CD4-positive, CD25-positive, alpha-beta regulatory T cell (primary cell): Measurements from ENCODE around the gene SLC9A4. TPM values are rescaled to one million over a fixed set of nuclear protein-coding genes. Genes with fewer than 3 reads are reported as not detected.

Experiments
- ATAC-seq, 2 donors: fragments of 150-1000 bp; cut with Tn5 transposase; one replicate each; pipeline ENCODE4 v1.10.0; 2021; ENCODE audit warnings: low read depth in 2 of 2, moderate number of reproducible peaks in 2 of 2, moderate library complexity in 1 of 2
- DNase-seq, 3 donors: peaks; one replicate each; pipeline versions ENCODE4 v3.0.0 to v3.0.0-alpha.2; 2012 to 2022; ENCODE audit warnings: mixed read lengths in 1 of 3
- H3K27ac ChIP-seq: one replicate; pipeline ENCODE4 v1.7.0; 2013; ENCODE audit warnings: mild to moderate bottlenecking, low read length; ENCODE audit not compliant: insufficient read depth, poor library complexity, severe bottlenecking
- H3K27me3 ChIP-seq: one replicate; pipeline ENCODE4 v1.7.0; 2013; ENCODE audit warnings: low read length; ENCODE audit not compliant: control insufficient read depth, insufficient read depth
- H3K36me3 ChIP-seq: one replicate; pipeline ENCODE4 v1.7.0; 2013; ENCODE audit warnings: mild to moderate bottlenecking, low read length, moderate library complexity; ENCODE audit not compliant: control insufficient read depth, insufficient read depth
- H3K4me1 ChIP-seq: 2 replicates; pipeline ENCODE4 v1.7.0; 2013; ENCODE audit warnings: mild to moderate bottlenecking, low read length; ENCODE audit not compliant: insufficient read depth, control insufficient read depth, poor library complexity, severe bottlenecking
- H3K4me3 ChIP-seq: one replicate; pipeline ENCODE4 v1.7.0; 2013; ENCODE audit warnings: low read depth, mild to moderate bottlenecking, low read length, moderate library complexity
- H3K9me3 ChIP-seq, 2 experiments: 1 replicate in 1 of 2; 2 replicates in 1 of 2; pipeline ENCODE4 v1.7.0; 2013; ENCODE audit warnings: low read length in 2 of 2, mild to moderate bottlenecking in 1 of 2, moderate library complexity in 1 of 2; ENCODE audit not compliant: control insufficient read depth in 2 of 2
- H3K27ac Mint-ChIP-seq, 3 donors: one replicate each; pipeline ENCODE4 v1.8.0; 2020 to 2022; ENCODE audit warnings: mild to moderate bottlenecking in 3 of 3, mixed read lengths in 3 of 3, moderate library complexity in 2 of 3
- H3K27me3 Mint-ChIP-seq: one replicate; pipeline ENCODE4 v1.8.0; 2022; ENCODE audit warnings: mild to moderate bottlenecking, mixed read lengths
- H3K36me3 Mint-ChIP-seq: one replicate; pipeline ENCODE4 v1.8.0; 2020; ENCODE audit warnings: mixed read lengths
- H3K4me1 Mint-ChIP-seq, 4 donors: one replicate each; pipeline ENCODE4 v1.8.0; 2020 to 2022; ENCODE audit warnings: mixed read lengths in 4 of 4, mild to moderate bottlenecking in 1 of 4
- H3K4me3 Mint-ChIP-seq, 4 donors: one replicate each; pipeline ENCODE4 v1.8.0; 2020 to 2022; ENCODE audit warnings: mild to moderate bottlenecking in 4 of 4, mixed read lengths in 4 of 4, moderate library complexity in 3 of 4
- H3K9me3 Mint-ChIP-seq, 7 donors: one replicate each; pipeline ENCODE4 v1.8.0; 2020 to 2022; ENCODE audit warnings: mixed read lengths in 7 of 7, mild to moderate bottlenecking in 3 of 7, moderate library complexity in 2 of 7
- polyA plus RNA-seq, 4 donors: library from polyadenylated mRNA; unstranded; fragments of 300-500 nt; fragmentation: Illumina TruSeq; gene quantifications; one replicate each; pipeline ENCODE4 v1.2.3, GENCODE V29; 2021
- total RNA-seq: library from RNA; stranded (reverse); gene quantifications from one replicate; pipeline ENCODE4 v1.2.3, GENCODE V29; 2022

Gene SLC9A4
- total and polyA plus RNA-seq, 5 donors from 2014 or later: not detected

DNA sequence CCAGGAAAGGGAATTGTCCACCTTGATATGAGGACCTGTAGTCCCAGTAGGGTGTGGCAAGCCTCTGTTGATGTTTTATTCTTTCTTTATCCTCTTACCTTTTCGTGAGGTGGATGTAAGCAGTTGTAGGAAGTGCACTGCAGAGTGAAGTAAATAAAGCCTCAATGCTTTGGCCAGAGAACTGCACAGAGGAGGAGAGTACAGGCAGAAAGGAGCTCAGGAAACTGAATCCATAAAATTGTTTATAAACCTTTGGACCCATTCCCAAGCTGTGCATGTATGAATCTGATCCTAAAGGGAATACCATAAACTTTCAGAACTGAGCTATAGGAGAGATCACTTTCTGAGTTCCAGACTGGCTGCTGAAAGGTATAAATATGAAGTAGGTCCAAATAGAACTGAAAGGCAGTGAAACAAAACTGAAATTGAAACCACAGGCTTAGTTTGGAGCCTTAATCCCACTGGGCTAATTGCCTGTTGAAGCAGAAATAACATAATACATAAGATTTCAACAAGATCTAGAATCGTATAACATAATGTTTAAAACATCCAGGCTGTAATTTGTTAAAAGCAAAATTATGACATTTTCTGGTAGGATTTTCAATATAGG is 17.9 kb upstream of the SLC9A4 start:
- Histone ChIP-seq H3K4me1 (no peaks in the 10 kb centered on the region), H3K27ac (no peak overlapping the region), H3K4me3 (no peak overlapping the region), H3K27me3 (peaks cover 7% of the 10 kb centered on the region), H3K36me3 (no peaks in the 10 kb centered on the region), H3K9me3 (peaks cover 0 to 4% of the 10 kb centered on the region in 2 experiments)
- peaks cover 25% of the 10 kb centered on the region for H3K27me3 Mint-ChIP-seq
- no peaks in the 10 kb centered on the region for H3K4me1 Mint-ChIP-seq
- DNase-seq: no peak
- no peaks in the 10 kb centered on the region for H3K9me3 Mint-ChIP-seq
- no peak overlapping the region for H3K4me3 Mint-ChIP-seq
- no peak overlapping the region for H3K27ac Mint-ChIP-seq
- ATAC-seq: no peak
- no peaks in the 10 kb centered on the region for H3K36me3 Mint-ChIP-seq

DNA sequence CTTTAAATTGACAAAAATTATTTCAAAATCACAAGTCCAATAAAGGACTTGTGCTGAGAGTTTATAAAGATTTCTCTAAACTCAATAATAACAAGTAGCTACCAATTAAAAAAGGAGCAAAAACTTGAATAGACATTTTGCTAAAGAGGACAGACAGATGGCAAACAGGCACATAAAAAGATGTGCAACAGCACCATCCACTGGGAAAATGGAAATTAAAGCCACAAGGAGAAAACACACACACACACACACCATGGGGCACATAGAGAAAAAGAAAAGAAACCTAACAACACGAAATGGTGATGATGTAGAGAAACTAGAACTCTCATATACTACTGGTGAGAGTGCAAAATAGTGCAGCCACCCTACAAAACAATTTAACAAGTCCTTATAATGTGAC is 12.6 kb upstream of the SLC9A4 start:
- no peaks in the 10 kb centered on the region for H3K36me3 Mint-ChIP-seq
- no peak for ATAC-seq

GRCh38 chr2:102461188-102461587 is 11.8 kb upstream of the SLC9A4 start:
- Mint-ChIP-seq H3K4me3 (no peak overlapping the region), H3K27me3 (peaks cover 25% of the 10 kb centered on the region), H3K27ac (no peak overlapping the region), H3K4me1 (no peaks in the 10 kb centered on the region), H3K9me3 (peaks cover 0 to 6% (median 0%) of the 10 kb centered on the region in 7 donors), H3K36me3 (no peaks in the 10 kb centered on the region)
- Histone ChIP-seq H3K36me3 (no peaks in the 10 kb centered on the region), H3K27me3 (peaks cover 14% of the 10 kb centered on the region), H3K4me1 (no peaks in the 10 kb centered on the region), H3K9me3 (no peaks in the 10 kb centered on the region), H3K27ac (no peak overlapping the region), H3K4me3 (no peak overlapping the region)
- no peak for DNase-seq
- no peak for ATAC-seq

More for the DNA sequence above, 12.6 kb upstream of the SLC9A4 start:
- H3K4me3 Mint-ChIP-seq: no peak overlapping the region
- H3K9me3 Mint-ChIP-seq: peaks cover 0 to 6% (median 0%) of the 10 kb centered on the region in 7 donors
- H3K4me3 ChIP-seq: no peak overlapping the region
- peaks cover 0 to 4% of the 10 kb centered on the region in 2 experiments for H3K9me3 ChIP-seq
- peaks cover 19% of the 10 kb centered on the region for H3K27me3 ChIP-seq
- H3K27ac ChIP-seq: no peak overlapping the region
- H3K36me3 ChIP-seq: no peaks in the 10 kb centered on the region
- H3K4me1 ChIP-seq: no peaks in the 10 kb centered on the region
- DNase-seq: no peak
- no peak overlapping the region for H3K27ac Mint-ChIP-seq
- H3K4me1 Mint-ChIP-seq: no peaks in the 10 kb centered on the region
- H3K27me3 Mint-ChIP-seq: peaks cover 24% of the 10 kb centered on the region

DNA sequence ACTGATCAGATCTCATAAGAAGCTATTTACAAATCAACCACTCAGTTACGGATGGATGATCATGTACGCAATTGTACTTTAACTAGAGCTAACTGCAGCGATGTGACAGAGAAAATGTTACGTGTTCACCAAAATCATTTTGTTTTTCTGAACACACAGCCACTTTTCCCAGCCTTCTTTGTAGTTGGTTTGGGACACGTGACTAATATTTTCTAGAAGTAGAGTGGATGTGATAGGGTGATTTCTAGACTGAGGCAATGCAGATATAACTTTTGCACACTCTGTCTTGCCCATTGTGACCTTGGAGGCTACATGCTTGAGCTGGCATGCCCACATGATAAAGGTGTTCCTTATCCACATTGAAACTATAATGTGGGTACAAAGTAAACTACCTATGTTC is 9.9 kb upstream of the SLC9A4 start:
- Histone ChIP-seq H3K9me3 (no peaks in the 10 kb centered on the region), H3K4me1 (no peaks in the 10 kb centered on the region), H3K4me3 (no peak overlapping the region), H3K27ac (no peak overlapping the region), H3K36me3 (no peaks in the 10 kb centered on the region), H3K27me3 (peaks cover 18% of the 10 kb centered on the region)
- Mint-ChIP-seq H3K27me3 (peaks cover 18% of the 10 kb centered on the region), H3K36me3 (no peaks in the 10 kb centered on the region), H3K4me1 (no peaks in the 10 kb centered on the region), H3K27ac (no peak overlapping the region), H3K4me3 (no peak overlapping the region), H3K9me3 (peaks cover 0 to 9% (median 0%) of the 10 kb centered on the region in 7 donors)
- ATAC-seq (no peak), DNase-seq (no peak)

- no peak overlapping the region for H3K27ac ChIP-seq
- Mint-ChIP-seq H3K4me3 (no peak overlapping the region), H3K27me3 (peaks cover 23% of the 10 kb centered on the region), H3K36me3 (no peaks in the 10 kb centered on the region), H3K27ac (no peak overlapping the region), H3K4me1 (no peaks in the 10 kb centered on the region), H3K9me3 (peaks cover 0 to 17% (median 6%) of the 10 kb centered on the region in 7 donors)
- H3K27me3 ChIP-seq: peaks cover 36% of the 10 kb centered on the region
- peaks cover 3 to 13% of the 10 kb centered on the region in 2 experiments for H3K9me3 ChIP-seq
- DNase-seq: no peak
- H3K4me3 ChIP-seq: no peak overlapping the region
- no peaks in the 10 kb centered on the region for H3K36me3 ChIP-seq
- no peaks in the 10 kb centered on the region for H3K4me1 ChIP-seq
- no peak for ATAC-seq
Observed at GRCh38 chr2:102470168-102470567, 2.9 kb upstream of the SLC9A4 start.

GRCh38 chr2:102473631-102474030 is 605 bp downstream of the SLC9A4 start:
- no peak overlapping the region for H3K27ac ChIP-seq
- H3K36me3 ChIP-seq: no peaks in the 10 kb centered on the region
- H3K9me3 ChIP-seq: peaks cover 3 to 13% of the 10 kb centered on the region in 2 experiments
- ATAC-seq: no peak
- no peaks in the 10 kb centered on the region for H3K4me1 Mint-ChIP-seq
- peaks cover 39% of the 10 kb centered on the region for H3K27me3 ChIP-seq
- no peak overlapping the region for H3K4me3 ChIP-seq
- H3K27me3 Mint-ChIP-seq: peaks cover 20% of the 10 kb centered on the region
- H3K27ac Mint-ChIP-seq: no peak overlapping the region
- H3K9me3 Mint-ChIP-seq: peaks cover 0 to 12% (median 6%) of the 10 kb centered on the region in 7 donors
- no peaks in the 10 kb centered on the region for H3K4me1 ChIP-seq
- no peak for DNase-seq
- H3K36me3 Mint-ChIP-seq: no peaks in the 10 kb centered on the region
- H3K4me3 Mint-ChIP-seq: no peak overlapping the region

DNA sequence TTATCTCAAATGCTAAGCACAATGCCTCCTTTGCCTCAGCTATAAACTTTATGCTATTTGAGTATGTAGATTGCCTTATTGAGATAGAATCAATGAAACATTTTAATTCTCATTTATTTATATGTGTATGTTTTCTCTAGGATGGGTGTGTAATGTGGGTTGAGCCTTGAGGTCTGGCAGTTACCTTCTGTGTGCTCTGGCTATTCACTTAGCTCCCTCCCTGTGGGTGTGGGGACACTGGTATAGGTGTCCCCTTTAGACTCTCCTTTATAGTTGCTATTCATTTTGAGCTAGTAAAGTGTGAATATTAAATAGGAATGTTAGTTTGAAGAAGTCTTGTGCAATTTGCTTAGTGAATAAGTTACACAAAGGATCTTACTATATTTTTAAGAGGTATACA is 1.8 kb downstream of the SLC9A4 start:
- H3K9me3 ChIP-seq: peaks cover 0 to 6% of the 10 kb centered on the region in 2 experiments
- Mint-ChIP-seq H3K4me1 (no peaks in the 10 kb centered on the region), H3K27ac (no peak overlapping the region), H3K27me3 (peaks cover 20% of the 10 kb centered on the region), H3K36me3 (no peaks in the 10 kb centered on the region), H3K9me3 (peaks cover 0 to 8% (median 5%) of the 10 kb centered on the region in 7 donors), H3K4me3 (no peak overlapping the region)
- H3K27me3 ChIP-seq: peaks cover 39% of the 10 kb centered on the region
- no peak overlapping the region for H3K27ac ChIP-seq
- H3K4me3 ChIP-seq: no peak overlapping the region
- DNase-seq: no peak
- ATAC-seq: no peak
- no peaks in the 10 kb centered on the region for H3K4me1 ChIP-seq
- no peaks in the 10 kb centered on the region for H3K36me3 ChIP-seq
